ENCODE results near the gene FAM131A. TPM values are rescaled to one million over a fixed set of nuclear protein-coding genes. Genes with fewer than 3 reads are reported as not detected.

FAM131A gene
- total RNA-seq, 2 experiments from 2014 or later: 6.5 to 8.7 TPM

DNA sequence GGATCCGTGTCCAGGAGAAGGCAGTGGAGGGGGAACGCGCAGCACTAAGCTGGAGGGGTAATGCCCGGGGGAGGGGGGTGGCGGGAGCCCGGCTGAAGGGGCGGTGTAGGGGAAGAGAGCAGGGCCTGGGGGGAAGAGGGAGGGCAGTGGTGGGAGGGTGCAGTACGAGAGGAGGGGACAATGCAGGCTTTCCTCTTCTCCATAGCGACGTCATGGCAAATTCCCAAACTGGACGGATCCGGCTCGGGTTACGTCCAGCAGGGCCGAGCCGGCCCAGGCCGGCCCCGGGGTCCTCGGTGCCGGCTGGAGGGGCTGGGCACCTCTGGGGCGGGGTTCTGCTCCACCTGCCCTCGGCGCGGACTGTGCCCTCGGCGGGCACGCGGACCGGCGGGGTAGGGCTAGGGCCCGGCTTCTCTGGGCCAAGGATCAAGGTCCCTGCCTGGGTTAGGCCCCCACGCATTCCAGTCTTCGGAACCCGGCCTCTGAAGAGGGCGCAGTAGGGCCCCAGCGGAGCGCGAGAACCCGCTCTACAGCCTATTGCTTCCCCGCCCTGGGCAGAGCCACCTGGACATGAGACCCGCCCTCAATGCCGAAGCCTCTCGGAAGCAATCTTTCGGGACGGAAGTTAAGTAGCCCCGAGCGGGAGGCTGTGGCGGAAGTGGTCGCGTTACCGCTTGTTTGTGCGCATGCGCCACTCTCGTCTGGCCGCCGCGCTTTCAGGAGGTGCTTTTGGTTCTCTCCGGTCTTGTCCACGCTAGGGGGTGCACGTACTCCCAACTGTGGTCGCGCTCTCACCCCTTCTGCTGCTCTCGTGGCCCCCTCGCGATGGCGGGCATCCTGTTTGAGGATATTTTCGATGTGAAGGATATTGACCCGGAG lies 25.5 kb downstream of the FAM131A start:
- H3K27ac Mint-ChIP-seq: peak overlapping the region; percentile 94
- peaks cover 32% of the 10 kb centered on the region for H3K4me1 Mint-ChIP-seq
- CTCF ChIA-PET: interaction anchor here (0.6 to 1.5 kb wide), 7 partner anchors 9 to 468 kb away, joined by 3 to 7 read pairs (median 3); no protein-coding TSS in a partner anchor
- peak; percentile 98 for DNase-seq
- H3K9me3 Mint-ChIP-seq: no peaks in the 10 kb centered on the region
- peak overlapping the region; percentile 98 for H3K4me3 Mint-ChIP-seq
- POLR2A ChIA-PET: interaction anchor here (0.6 to 3.0 kb wide), 11 partner anchors 9 to 573 kb away, joined by 3 to 13 read pairs (median 4); partner anchors contain the start of genes EIF2B5 and FAM131A
- peaks cover 2% of the 10 kb centered on the region for H3K27me3 Mint-ChIP-seq
- H3K36me3 Mint-ChIP-seq (ENCODE audit: low read depth): peaks cover 30% of the 10 kb centered on the region

DNA sequence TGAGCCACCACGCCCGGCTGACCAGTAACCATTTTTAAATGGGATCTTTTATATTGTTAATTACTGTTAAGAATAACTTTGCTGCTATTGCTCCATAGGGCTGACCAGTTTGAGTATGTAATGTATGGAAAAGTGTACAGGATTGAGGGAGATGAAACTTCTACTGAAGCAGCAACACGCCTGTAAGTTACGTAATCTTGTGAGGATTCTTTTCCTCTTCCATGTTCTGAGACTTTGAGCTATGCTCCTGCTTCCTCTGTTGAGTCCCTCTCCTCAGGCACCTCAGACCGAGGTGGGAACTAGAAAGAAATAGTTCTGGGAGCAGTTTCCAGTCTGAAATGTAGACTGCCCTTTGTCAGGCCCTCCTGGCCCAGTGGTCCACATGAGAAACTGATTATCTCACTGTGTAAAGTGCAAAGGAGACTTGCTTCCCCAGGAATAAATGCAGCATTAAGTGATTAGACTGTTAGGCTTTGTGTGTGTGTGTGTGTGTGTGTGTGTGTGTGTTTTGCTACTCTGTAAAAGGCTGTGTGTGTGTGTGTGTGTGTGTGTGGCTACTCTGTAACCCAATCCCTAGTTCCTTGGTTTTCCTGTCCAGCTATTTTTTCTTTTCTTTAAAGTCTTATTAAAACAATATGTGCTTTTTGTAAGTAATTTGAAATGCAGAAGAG lies 29.4 kb downstream of the FAM131A start:
- Mint-ChIP-seq H3K4me1 (peaks cover 27% of the 10 kb centered on the region), H3K4me3 (no peak overlapping the region), H3K36me3 (ENCODE audit: low read depth) (peaks cover 52% of the 10 kb centered on the region), H3K9me3 (no peaks in the 10 kb centered on the region), H3K27me3 (no peaks in the 10 kb centered on the region), H3K27ac (no peak overlapping the region)
- DNase-seq: no peak
- ChIA-PET POLR2A (no interaction called here), CTCF (interaction anchor here (2.5 kb wide), 1 partner anchor 12 kb away, joined by 8 read pairs; no protein-coding TSS in a partner anchor)

DNA sequence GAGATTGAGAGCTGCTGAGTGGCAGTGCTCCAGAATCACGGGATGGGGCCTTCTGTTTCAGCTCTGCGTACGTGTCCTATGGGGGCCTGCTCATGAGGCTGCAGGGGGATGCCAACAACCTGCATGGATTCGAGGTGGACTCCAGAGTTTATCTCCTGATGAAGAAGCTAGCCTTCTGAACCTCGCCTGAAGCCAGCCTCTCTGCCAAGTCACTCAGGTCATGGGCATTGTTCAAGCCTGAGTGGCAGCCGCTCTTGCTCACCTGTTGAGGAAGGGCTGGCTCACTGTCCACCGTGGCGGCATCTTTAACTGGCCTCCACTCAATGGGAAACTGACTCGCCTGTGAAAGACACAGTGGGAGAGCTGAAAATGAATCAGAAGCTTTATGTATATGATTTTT lies 30.7 kb downstream of the FAM131A start:
- DNase-seq: no peak
- POLR2A ChIA-PET: no interaction called here
- Mint-ChIP-seq H3K27ac (no peak overlapping the region), H3K4me1 (peaks cover 27% of the 10 kb centered on the region), H3K27me3 (no peaks in the 10 kb centered on the region), H3K36me3 (ENCODE audit: low read depth) (peaks cover 51% of the 10 kb centered on the region), H3K9me3 (no peaks in the 10 kb centered on the region), H3K4me3 (no peak overlapping the region)
- CTCF ChIA-PET: interaction anchor here (2.5 to 3.5 kb wide), 2 partner anchors 14 to 174 kb away, joined by 8 to 13 read pairs; no protein-coding TSS in a partner anchor

DNA sequence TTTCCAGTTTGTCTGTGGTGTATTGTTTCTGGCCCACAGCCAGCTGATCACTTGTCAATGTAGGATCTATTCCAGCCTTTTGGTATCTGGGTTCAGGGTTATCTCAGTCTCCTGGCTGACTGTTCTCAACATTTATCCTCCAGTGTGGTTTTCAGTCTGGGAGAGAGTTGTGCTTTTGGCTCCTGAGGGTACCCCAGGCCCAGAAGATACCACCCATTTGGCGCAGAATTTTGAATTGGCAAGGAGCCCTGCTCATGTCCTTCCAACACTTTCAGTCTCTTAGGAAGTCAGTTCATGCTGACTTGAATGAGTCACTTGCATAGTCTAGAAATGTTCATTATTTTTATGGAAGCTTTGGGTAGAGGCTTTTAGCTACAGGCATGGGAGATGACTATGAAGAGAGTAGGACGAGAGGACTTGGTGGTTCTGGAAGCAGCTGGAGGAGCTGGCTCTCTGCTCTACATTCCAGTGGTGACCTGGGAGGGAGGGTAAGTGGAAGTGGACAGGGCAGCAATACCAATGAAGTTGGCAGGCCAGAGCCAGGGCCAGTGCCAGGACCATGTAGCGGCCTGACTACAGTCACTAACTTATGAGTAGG lies 31.3 kb downstream of the FAM131A start:
- Mint-ChIP-seq H3K27me3 (no peaks in the 10 kb centered on the region), H3K27ac (no peak overlapping the region), H3K36me3 (ENCODE audit: low read depth) (peaks cover 48% of the 10 kb centered on the region), H3K9me3 (no peaks in the 10 kb centered on the region), H3K4me1 (peaks cover 25% of the 10 kb centered on the region), H3K4me3 (no peak overlapping the region)
- DNase-seq: no peak
- ChIA-PET CTCF (interaction anchor here (2.5 to 3.5 kb wide), 2 partner anchors 14 to 173 kb away, joined by 8 to 13 read pairs; no protein-coding TSS in a partner anchor), POLR2A (no interaction called here)

DNA sequence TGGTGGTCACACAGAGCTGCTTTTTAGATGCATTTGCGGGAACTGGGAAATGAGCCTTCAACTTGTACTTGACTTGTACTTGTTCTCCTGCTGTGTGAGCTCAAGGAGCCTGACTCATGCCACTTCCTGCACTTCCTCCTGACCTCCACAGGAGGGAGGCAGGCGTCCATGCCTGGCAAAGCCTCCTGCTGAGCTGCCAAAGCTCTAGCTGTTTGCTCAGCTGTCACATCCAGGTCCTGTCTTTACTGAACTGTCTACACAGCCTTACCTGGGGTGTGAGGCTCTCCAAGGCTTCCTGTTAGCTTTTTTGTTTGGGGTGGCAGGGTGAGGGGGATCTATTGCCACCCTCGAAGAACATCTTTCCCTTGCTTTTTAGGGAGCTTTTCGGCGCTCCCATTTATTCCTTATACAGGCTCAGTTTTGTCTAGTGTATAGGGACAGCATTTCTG lies 34.2 kb downstream of the FAM131A start:
- CTCF ChIA-PET: interaction anchor here (0.7 to 3.7 kb wide), 36 partner anchors 8 to 476 kb away, joined by 3 to 123 read pairs (median 4); partner anchors contain the start of genes CLCN2, FAM131A and POLR2H
- peaks cover 6% of the 10 kb centered on the region for H3K4me1 Mint-ChIP-seq
- peaks cover 18% of the 10 kb centered on the region for H3K27me3 Mint-ChIP-seq
- POLR2A ChIA-PET: interaction anchor here (0.6 to 2.6 kb wide), 3 partner anchors 10 to 143 kb away, joined by 3 to 9 read pairs (median 3); partner anchors contain the start of genes CLCN2 and POLR2H
- no peak overlapping the region for H3K27ac Mint-ChIP-seq
- H3K9me3 Mint-ChIP-seq: no peaks in the 10 kb centered on the region
- no peak overlapping the region for H3K4me3 Mint-ChIP-seq
- H3K36me3 Mint-ChIP-seq (ENCODE audit: low read depth): peaks cover 32% of the 10 kb centered on the region
- peak; percentile 73 for DNase-seq

DNA sequence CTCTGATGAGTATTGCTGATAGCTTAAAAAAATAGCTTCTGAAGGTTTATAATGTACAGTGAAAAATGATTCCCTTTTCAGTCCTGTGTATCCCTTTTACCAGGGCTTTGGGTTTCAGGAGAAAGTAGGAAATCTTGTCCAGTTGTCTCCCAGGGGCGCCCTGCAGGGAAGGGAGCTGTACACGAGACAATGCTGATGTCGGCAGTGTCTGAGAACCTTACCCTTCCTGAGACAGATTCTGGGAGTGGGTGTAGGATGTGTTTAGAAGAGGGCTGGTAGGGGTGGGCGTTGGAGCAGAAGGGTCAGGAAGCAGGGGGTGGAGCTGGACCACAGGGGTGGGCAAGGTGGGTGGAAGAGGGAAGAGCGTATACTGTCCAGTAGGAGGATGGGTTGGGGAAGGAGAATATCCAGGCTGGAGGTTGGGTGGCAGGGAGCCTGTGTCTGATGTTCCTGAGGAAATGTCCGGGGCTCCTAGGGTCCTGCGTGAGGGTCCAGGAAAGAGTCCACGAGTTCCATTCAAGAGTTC lies 35.0 kb downstream of the FAM131A start:
- Mint-ChIP-seq H3K4me1 (peaks cover 4% of the 10 kb centered on the region), H3K27ac (no peak overlapping the region), H3K36me3 (ENCODE audit: low read depth) (peaks cover 25% of the 10 kb centered on the region), H3K27me3 (peaks cover 23% of the 10 kb centered on the region), H3K4me3 (no peak overlapping the region), H3K9me3 (no peaks in the 10 kb centered on the region)
- ChIA-PET POLR2A (interaction anchor here (2.6 kb wide), 1 partner anchor 11 kb away, joined by 9 read pairs; the partner anchor contains the start of genes CLCN2 and POLR2H), CTCF (interaction anchor here (0.7 to 3.7 kb wide), 22 partner anchors 9 to 192 kb away, joined by 3 to 123 read pairs (median 7); partner anchors contain the start of genes CLCN2 and POLR2H)
- no peak for DNase-seq

DNA sequence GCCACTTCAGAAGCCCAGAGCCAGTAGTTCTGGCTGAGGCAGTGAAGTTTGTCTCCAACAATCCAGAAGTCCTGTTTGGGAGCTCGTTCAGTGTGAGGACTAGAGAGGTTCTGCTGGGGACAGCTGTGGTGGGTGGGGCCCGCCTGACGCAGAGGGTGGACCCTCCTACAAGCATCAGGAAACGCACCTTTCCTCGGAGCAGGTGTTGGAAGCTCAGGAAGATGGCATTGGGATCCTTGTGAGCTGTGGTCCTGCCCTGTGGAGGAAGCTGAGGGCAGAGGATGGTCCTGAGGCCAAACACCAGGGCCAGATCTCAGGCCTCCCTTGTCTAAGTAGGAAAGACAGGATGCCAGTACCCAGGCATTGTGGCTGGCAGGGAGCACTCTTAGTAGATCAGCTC lies 35.5 kb downstream of the FAM131A start:
- Mint-ChIP-seq H3K4me1 (peaks cover 4% of the 10 kb centered on the region), H3K27me3 (peaks cover 28% of the 10 kb centered on the region), H3K36me3 (ENCODE audit: low read depth) (peaks cover 22% of the 10 kb centered on the region), H3K4me3 (no peak overlapping the region), H3K9me3 (no peaks in the 10 kb centered on the region), H3K27ac (no peak overlapping the region)
- CTCF ChIA-PET: interaction anchor here (2.6 to 3.7 kb wide), 5 partner anchors 8 to 169 kb away, joined by 17 to 123 read pairs (median 18); no protein-coding TSS in a partner anchor
- POLR2A ChIA-PET: interaction anchor here (2.6 kb wide), 1 partner anchor 11 kb away, joined by 9 read pairs; the partner anchor contains the start of genes CLCN2 and POLR2H
- no peak for DNase-seq

DNA sequence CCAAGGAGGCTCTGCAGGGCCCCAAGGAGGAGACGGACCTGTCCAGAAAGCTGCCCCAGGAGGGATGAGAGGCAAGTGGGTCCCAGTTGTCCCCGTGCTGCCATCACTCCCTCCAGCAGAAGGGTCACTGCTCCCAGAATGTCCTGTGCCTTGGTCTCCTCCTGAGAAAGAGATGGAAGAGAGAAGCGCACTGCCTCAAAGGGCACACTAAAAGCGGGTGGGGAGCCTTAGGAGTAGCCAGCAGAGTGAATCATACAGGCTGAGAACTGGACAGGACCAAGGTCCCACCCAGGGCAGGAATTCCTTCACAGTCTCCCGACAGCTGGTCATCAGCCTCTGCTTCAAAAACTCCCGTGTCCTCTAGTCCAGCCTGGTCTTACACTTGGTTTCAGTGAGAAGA lies 36.0 kb downstream of the FAM131A start:
- ChIA-PET POLR2A (no interaction called here), CTCF (interaction anchor here (2.6 to 3.7 kb wide), 5 partner anchors 8 to 169 kb away, joined by 17 to 123 read pairs (median 18); no protein-coding TSS in a partner anchor)
- Mint-ChIP-seq H3K4me1 (peaks cover 4% of the 10 kb centered on the region), H3K36me3 (ENCODE audit: low read depth) (peaks cover 18% of the 10 kb centered on the region), H3K27ac (no peak overlapping the region), H3K9me3 (no peaks in the 10 kb centered on the region), H3K27me3 (peaks cover 33% of the 10 kb centered on the region), H3K4me3 (no peak overlapping the region)
- DNase-seq: no peak

DNA sequence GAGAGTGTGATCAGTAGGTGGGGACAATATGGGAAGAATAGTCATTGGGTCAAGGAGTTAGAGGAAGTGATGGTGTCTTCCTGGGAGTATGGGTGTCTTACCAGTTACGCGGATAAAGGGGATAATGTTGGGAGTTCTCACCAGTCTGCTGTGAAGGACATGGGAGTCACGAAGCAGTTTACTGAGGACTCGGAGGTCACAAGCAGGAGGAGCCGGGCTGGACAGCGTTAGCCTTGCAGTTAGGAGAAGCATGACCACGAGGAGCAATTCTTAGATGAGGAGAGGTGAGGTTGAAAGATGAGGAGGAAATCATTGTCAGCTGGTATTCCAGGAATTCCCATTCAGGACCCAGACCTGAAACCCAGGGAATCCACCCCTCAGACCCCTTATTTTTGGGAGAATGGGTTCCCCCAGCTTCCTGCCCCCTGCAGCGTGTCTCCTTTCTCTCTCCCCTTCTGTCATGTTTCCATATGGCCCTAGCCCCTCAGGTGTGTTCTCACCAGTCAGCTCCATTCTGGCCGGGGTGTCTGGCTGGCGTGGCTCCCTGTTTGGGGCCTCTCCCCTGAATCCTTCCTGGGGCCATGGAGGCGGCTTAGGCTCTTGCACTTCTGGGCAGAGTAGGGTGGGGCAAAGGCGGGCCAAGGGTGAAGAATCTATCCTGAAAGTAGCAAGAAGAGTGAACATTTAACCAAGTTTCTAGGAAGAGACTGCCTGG lies 38.5 kb downstream of the FAM131A start:
- CTCF ChIA-PET: interaction anchor here (0.9 to 1.2 kb wide), 3 partner anchors 138 to 168 kb away, joined by 3 to 9 read pairs (median 4); no protein-coding TSS in a partner anchor
- POLR2A ChIA-PET: no interaction called here
- Mint-ChIP-seq H3K27me3 (peaks cover 47% of the 10 kb centered on the region), H3K27ac (no peak overlapping the region), H3K36me3 (ENCODE audit: low read depth) (peaks cover 2% of the 10 kb centered on the region), H3K4me3 (no peak overlapping the region), H3K9me3 (no peaks in the 10 kb centered on the region), H3K4me1 (peaks cover 8% of the 10 kb centered on the region)
- DNase-seq: no peak

DNA sequence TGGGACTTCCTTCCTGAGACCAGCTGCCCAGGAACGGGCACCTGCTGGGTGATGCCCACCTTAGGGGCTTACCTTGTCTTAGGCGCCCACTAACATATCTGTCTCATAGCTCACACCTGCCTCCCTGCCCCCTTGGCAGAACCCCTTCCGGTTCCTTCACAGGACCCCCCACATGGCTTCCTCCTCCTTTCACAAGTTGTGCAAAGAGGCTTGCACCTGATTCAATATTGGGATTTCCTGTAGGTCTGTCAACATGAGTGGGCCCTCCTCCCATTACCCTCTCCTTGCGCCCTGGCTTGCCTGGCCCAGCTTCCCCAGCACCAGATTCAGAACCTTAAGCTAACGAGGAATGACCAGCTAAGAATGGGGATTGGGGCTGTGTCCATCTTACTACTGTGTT lies 40.0 kb downstream of the FAM131A start:
- Mint-ChIP-seq H3K4me3 (no peak overlapping the region), H3K27me3 (peaks cover 62% of the 10 kb centered on the region), H3K4me1 (peaks cover 5% of the 10 kb centered on the region), H3K9me3 (no peaks in the 10 kb centered on the region), H3K36me3 (ENCODE audit: low read depth) (no peaks in the 10 kb centered on the region), H3K27ac (no peak overlapping the region)
- DNase-seq: no peak
- ChIA-PET CTCF (no interaction called here), POLR2A (no interaction called here)

DNA sequence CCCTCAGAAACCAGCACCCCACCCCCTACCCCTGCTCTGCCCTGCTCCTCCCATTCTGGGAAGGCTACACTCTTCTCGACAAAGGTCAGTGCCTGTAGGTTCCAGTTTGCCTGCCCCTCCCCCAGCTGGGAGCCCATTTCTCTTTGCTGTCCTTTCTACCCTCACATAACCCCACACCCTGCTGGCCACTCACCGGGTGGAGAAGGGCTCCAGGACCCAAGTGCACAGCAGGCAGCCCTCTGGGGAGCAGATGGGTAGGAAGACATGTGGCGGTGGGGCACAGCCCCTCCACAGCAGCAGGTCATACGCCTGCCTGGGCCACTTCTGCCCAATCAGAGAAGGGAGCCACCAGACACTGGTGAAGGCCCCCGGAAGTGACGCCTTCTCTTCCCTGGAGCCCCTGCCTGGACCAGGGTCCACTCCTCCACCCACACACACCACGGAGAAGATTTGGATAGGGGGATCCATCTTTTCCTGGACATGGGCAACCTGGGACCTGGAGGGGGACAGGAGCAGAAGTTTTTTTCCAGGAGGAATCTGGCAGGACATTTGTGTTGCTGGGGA lies 40.6 kb downstream of the FAM131A start, which contains the start of gene THPO:
Gene THPO (minus strand): TSS at position 326 of the 564 bp plus-strand sequence. CDS start 1,948 bp downstream, outside the sequence.
- peaks cover 68% of the 10 kb centered on the region for H3K27me3 Mint-ChIP-seq
- no peak within 1 kb of the TSS for H3K27ac Mint-ChIP-seq
- no peak for DNase-seq
- H3K4me1 Mint-ChIP-seq: peaks cover 5% of the 10 kb centered on the region
- peak within 1 kb of the TSS; percentile 11 for H3K4me3 Mint-ChIP-seq
- H3K36me3 Mint-ChIP-seq (ENCODE audit: low read depth): no peaks in the 10 kb centered on the region
- POLR2A ChIA-PET: no interaction called here
- H3K9me3 Mint-ChIP-seq: no peaks in the 10 kb centered on the region
- CTCF ChIA-PET: no interaction called here

Data from activated CD4-positive, alpha-beta memory T cell treated with anti-CD3 and anti-CD28 coated beads, Interleukin-2, amount 10 ng/mL, durations not matched to agents 7 days and 5 days (primary cell).